Ovary (tissue), 3 donors: ENCODE measurements around the gene MRPL23.

Experiments
- EP300 ChIP-seq: sonication (generic); formaldehyde crosslinking; IDR thresholded peaks from one replicate; pipeline ENCODE4 v1.6.1; 2017; ENCODE audit warnings: antibody characterized with exemption
- POLR2A ChIP-seq: fragments of 450-650 bp; IDR thresholded peaks from one replicate; pipeline ENCODE4 v1.6.1; 2017; ENCODE audit warnings: antibody characterized with exemption, mild to moderate bottlenecking, moderate library complexity
- TF ChIP-seq, protein P1 (sequence below), 3 donors: fragments of 450-650 bp in 2 of 3; fragments of 200-600 bp in 1 of 3; IDR thresholded peaks; one replicate each; pipeline versions ENCODE4 v1.5.1 to v1.8.0; 2016 to 2022; ENCODE audit warnings: antibody characterized with exemption in 3 of 3, mild to moderate bottlenecking in 1 of 3
- donor health status: DM: no; HTN: no; CAD: no.

GRCh38 chr11:1923201-1923956 lies 23.8 kb upstream of the MRPL23 start:
- TF ChIP-seq EP300 (no peak), POLR2A (no peak)
- TF ChIP-seq, protein P1, sequence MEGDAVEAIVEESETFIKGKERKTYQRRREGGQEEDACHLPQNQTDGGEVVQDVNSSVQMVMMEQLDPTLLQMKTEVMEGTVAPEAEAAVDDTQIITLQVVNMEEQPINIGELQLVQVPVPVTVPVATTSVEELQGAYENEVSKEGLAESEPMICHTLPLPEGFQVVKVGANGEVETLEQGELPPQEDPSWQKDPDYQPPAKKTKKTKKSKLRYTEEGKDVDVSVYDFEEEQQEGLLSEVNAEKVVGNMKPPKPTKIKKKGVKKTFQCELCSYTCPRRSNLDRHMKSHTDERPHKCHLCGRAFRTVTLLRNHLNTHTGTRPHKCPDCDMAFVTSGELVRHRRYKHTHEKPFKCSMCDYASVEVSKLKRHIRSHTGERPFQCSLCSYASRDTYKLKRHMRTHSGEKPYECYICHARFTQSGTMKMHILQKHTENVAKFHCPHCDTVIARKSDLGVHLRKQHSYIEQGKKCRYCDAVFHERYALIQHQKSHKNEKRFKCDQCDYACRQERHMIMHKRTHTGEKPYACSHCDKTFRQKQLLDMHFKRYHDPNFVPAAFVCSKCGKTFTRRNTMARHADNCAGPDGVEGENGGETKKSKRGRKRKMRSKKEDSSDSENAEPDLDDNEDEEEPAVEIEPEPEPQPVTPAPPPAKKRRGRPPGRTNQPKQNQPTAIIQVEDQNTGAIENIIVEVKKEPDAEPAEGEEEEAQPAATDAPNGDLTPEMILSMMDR (IDR thresholded peaks at IDR 0.05) = no peak
